HG03196 (cell line): ENCODE measurements around the gene NTN3.
"Not testable (repeated sequence)": the region's sequence is repeated elsewhere in the genome, so short reads cannot be mapped to it uniquely, and the experiment has no call there.

Experiments used
- ATAC-seq: cut with Tn5 transposase; IDR thresholded peaks from one replicate; pipeline ENCODE4 v1.9.1; 2021; ENCODE audit not compliant: unreplicated experiment

NTN3 gene

DNA sequence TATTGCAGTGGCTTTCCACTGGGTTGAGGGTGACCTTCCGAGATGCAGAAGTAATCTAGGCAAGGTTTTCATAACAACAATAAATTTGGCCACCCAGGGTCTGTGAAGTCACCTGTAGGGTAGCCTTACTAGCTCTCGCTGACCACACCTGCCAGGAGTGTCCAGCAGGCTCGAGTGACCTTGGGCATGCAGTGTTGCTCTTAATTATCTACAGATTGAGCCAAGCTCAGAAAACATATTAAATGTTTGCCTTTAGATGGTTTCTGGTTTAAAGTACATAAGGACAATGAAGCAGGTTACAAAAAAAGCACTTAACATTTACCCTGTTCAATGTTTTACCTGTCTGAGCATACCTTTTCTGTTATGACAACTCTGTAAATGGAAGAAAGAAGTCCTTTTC is 5.6 kb downstream of the NTN3 start:
- no peak for ATAC-seq

- ATAC-seq: no peak
Observed at GRCh38 chr16:2477327-2477726, 6.2 kb downstream of the NTN3 start.

DNA sequence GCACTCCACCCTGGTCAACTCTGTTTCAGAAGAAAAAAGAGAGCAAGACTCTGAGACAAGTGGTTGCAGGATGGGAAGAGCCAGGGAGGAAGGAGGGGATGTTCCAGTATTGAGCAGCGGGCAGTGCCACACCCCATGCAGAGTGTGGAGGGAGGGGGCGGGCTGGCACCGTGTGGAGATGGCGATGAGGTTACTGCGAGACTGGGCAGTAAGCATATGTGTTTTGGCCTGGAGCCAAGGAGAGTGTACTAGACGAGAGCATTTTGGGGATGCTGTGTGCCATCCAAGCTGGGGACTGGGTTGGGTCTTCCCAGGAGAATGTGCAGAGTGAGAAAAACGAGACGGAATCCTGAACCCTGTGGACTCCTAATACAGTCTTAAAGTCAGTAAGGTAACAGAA is 7.2 kb downstream of the NTN3 start:
- ATAC-seq: no peak

GRCh38 chr16:2479996-2480395 is 8.9 kb downstream of the NTN3 start:
- ATAC-seq: not testable (repeated sequence)

GRCh38 chr16:2480948-2481347 is 9.9 kb downstream of the NTN3 start:
- no peak for ATAC-seq

DNA sequence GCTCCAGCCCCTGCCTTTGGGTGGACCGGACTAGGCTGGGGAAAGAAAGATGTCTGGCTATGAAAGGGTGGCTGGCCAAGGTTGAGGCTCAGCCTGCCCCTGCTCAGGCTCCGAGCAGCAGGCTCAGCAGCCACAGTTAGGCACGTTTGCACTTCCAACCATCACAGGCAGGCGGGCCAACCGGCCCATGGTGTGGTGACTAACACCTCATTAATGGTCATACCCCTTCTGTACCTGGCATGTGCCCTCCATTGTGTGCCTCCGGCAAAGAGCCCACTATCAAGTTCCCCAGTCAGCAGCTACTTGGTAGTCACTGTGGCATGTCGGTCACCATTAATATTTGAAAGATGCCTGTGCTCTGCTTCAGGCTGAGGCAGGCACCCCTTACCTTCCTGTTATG is 10.6 kb downstream of the NTN3 start:
- no peak for ATAC-seq

GRCh38 chr16:2482249-2482648 is 11.2 kb downstream of the NTN3 start:
- no peak for ATAC-seq

DNA sequence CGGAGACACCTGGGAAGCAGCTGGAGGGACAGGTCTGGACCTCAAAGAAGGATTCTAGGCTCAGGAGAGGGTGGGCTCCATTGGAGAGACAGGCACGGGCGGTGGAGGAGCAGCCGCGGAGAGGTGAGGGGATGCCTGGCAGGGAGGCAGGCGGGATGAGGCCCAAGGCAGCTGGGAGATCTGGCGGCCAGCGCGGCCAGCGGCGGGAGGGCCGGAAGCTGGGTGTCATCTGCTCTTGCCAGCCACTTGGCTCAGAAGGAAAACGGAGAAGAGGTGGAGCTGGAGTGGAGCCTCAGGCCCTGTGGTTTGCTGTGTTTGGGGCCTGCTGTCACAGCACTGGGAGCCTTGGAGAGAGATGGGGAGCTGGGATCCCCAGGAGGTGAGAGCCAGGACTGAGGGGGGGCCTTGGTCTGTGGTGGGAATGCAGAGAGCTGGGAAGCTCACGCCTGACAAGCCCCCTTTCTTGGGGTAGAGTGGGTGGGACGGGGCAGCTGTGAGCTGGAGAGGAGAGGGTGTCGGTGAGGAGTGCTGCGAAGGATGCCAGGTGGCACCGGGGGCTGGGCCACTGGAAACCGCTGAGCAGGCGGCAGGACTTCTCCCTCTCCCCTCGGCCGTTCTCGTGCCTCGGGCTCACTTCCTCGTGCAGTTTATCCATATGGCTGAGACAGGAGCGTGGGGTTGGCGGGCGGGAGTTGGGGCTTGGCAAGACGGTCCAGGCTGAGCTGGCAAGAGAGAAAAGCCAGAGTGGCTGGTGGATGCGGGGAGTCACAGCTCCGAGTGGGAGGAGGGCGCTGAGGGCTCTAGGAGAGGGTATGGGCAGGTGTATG is 11.8 kb downstream of the NTN3 start:
- ATAC-seq: no peak

DNA sequence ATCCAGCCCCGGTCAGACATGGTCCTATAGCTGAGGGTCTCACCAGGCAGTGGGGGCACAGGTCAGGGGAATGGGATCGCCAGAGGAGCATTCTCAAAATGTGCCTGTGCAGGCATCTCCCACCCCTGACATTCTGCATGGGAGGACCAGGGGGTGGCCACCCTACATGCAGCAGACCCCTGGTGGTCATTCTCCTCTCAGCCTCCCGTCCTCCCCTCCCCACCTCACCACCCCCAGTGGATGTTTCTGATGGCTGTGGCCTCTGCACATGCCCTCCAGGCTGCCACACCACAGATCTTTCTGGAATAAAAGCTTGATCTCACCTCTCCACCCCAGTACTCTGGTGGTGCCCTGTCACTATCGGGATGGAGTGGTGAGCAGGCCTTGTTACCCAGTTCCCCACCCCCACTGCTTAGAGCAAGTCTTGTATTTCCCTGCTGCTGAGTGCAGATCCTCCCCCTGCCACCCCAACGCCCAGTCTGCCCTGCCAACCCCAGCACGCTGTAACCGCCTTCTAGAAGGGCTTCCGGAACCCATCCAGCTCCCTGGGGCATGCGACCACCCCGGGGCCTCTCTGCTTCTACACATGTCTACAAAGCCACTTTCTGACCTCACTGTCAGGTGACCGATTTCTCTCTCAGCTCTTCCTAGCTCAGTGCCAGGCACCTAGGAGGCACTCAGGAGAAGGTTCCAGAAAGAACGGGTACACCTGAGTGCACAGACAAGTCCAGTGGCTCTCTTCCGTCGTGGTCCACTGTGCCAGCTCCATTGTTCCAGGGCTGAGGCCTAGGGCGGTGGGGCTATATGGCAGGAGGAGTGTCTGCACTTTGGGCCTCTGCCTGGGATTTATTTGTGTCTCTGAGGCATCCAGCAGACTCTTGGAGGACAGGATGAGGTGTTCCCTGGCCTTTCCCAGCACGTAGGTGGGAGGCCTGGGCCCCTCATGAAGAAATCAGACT is 13.1 kb downstream of the NTN3 start:
- no peak for ATAC-seq

GRCh38 chr16:2484898-2485508 is 13.9 kb downstream of the NTN3 start:
- ATAC-seq: no peak

DNA sequence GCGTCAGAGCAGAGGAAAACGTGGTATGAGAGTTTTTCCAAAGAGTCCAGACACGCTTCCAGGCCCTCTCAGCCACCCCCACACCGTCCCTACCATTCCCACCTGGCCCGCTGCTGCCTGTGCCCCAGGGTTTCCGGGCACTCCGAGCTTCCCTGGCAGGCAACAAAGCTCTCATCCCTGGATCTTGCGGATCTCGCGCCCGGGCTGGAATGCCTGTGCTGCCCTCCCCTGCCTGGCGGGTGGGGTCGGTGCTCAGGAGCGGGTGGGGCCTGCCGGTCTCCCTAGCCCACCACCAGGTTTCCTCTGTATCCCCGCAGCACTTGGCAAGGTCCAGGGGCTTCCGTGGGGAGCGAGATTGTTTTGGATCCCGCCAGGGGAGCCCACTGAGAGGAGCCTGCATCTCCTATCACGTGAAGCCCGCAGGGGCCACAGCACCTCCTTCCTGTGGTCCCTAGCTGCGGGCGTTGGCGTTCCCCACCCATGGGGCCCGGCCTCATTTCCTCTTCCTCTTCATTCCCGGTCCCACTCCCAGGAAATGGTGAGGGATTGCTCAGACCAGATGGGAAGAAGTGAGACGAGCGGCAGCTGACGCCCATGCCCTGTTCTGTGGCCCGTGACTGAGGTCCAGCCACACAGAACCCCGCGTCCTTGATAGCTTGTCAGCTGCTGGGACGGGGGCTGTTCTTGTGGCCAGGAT is 14.9 kb downstream of the NTN3 start:
- no peak for ATAC-seq

GRCh38 chr16:2486645-2487516 is 15.8 kb downstream of the NTN3 start:
- ATAC-seq: peak; percentile 66

DNA sequence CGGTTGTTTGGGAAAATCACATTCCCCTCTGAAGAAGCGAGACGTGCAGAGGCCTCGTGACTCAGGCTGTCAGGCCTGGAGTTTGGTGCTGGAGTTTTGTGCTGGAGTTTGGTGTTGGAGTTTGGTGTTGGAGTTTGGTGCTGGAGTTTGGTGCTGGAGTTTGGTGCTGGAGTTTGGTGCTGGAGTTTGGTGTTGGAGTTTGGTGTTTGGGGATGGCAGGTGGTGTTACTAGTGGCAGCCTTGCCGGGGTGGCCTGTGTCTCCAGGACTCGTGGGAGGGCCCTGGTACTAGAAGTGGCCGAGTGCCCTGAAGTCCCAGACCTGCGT is 16.4 kb downstream of the NTN3 start:
- ATAC-seq: no peak

GRCh38 chr16:2487903-2488531 is 16.9 kb downstream of the NTN3 start:
- no peak for ATAC-seq

GRCh38 chr16:2489581-2489980 is 18.5 kb downstream of the NTN3 start:
- no peak for ATAC-seq

DNA sequence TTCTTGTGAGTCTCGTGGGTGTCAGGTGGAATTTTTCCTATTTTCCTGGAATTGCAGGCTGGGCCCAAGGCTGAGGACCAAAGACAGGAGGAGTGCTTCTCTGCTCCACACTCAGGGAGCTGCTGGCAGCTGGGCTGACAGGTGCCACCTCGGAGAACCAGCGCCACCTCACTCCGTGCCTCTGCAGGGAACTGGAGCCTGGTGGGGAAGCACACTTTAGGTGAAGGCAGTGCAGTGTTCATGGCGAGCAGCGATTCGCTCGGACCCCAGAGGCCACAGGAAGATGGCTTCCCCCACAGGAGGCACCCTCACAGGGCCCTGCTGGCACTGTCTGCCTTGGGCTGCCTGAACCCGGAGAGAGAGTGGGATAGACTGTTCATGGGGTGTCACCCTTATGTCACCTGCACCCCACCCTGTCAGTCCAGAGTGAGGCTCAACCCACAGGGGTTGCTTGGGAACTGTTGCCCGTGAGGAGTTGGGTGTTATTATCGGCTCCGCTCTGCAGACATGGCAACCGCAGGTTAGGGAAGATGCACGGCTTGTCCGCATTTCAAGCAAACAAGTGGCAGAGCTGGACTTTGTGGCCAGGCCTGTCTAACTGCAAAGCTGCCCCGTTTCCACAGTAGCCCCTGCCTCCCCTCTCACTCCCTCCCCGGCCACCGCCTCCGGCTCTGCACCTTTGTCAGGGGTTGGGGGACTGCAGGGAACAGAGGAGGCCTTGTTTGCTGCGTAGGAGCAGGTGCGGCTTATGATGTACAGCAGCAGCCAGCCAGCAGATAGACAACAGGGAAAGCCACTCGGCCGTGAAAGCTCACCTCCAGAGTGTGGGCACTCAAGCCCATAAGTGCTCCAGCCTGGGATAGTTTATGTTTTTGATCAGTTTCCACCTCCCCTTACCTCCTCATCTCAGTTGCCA is 19.4 kb downstream of the NTN3 start:
- no peak for ATAC-seq

- no peak for ATAC-seq
Observed at GRCh38 chr16:2492292-2492691, 21.2 kb downstream of the NTN3 start.

- ATAC-seq: no peak
Observed at GRCh38 chr16:2493605-2494004, 22.5 kb downstream of the NTN3 start.

DNA sequence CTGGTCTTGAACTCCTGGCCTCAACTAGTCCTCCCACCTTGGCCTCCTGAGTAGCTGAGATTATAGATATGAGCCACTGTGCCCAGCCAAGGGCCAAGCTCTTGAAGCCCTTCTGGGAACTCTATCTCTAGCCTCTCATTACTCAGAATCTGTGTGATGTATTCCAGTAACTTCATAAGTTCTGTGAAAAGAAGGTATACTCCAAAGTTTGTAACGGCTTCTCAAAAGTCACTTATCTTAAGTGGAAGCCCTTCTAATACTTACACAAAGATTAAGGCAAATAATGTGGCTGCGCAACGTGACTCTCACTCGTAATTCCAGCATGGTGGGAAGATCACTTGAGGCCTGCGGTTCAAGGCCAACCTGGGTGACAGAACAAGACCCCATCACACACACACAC is 23.5 kb downstream of the NTN3 start:
- no peak for ATAC-seq
